Caco-2 (cell line): ENCODE measurements around the gene THAP4. TPM values are rescaled to one million over a fixed set of nuclear protein-coding genes. Genes with fewer than 3 reads are reported as not detected.

Source experiments
- BruUV-seq: library from RNA; stranded (reverse); fragments of 400-500 nt; replicated peaks from 2 replicates; lab custom pipeline; 2021; lab: Mats Ljungman, UMichigan
- CTCF ChIA-PET: fragments of 300-600 bp; sonication (Branson Sonifier 250); formaldehyde crosslinking; loops from one replicate; lab custom pipeline; 2022; ENCODE audit warnings: antibody characterized with exemption; lab: Charles Lee
- POLR2A ChIA-PET: fragments of 300-600 bp; sonication (Branson Sonifier 250); formaldehyde crosslinking; loops from one replicate; lab custom pipeline; 2022; ENCODE audit warnings: antibody characterized with exemption; lab: Charles Lee
- DNase-seq, 2 experiments: peaks; one replicate each; pipeline versions ENCODE4 v3.0.0 to v3.0.0-alpha.2; 2020 to 2022
- H3K27me3 ChIP-seq: replicated peaks from 2 replicates; pipeline ENCODE4 v1.6.0; 2011; ENCODE audit warnings: low read length; ENCODE audit not compliant: control insufficient read depth, insufficient read depth
- H3K36me3 ChIP-seq: 2 replicates; pipeline ENCODE4 v1.5.1; 2011; ENCODE audit warnings: low read length; ENCODE audit not compliant: control insufficient read depth, insufficient read depth
- H3K4me1 ChIP-seq: fragments of 250-450 bp; sonication (Bioruptor Pico); 2 replicates; pipeline ENCODE4 v1.5.1; 2020; ENCODE audit warnings: mild to moderate bottlenecking
- H3K4me3 ChIP-seq: 2 replicates; pipeline ENCODE4 v1.5.1; 2011; ENCODE audit warnings: low read depth, mild to moderate bottlenecking, control low read depth, low read length
- H3K9me3 ChIP-seq: fragments of 250-450 bp; sonication (Bioruptor Pico); 2 replicates; pipeline ENCODE4 v1.5.1; 2020; ENCODE audit warnings: mild to moderate bottlenecking, moderate library complexity
- H3K27ac Mint-ChIP-seq: one replicate; pipeline ENCODE4 v1.8.0; 2022; ENCODE audit warnings: mixed read lengths; ENCODE audit not compliant: unreplicated experiment
- H3K27me3 Mint-ChIP-seq: one replicate; pipeline ENCODE4 v1.8.0; 2022; ENCODE audit warnings: mixed read lengths; ENCODE audit not compliant: insufficient read depth, unreplicated experiment
- H3K36me3 Mint-ChIP-seq: one replicate; pipeline ENCODE4 v1.8.0; 2022; ENCODE audit warnings: mild to moderate bottlenecking, mixed read lengths; ENCODE audit not compliant: insufficient read depth, unreplicated experiment
- H3K4me1 Mint-ChIP-seq: one replicate; pipeline ENCODE4 v1.8.0; 2022; ENCODE audit warnings: low read depth, mixed read lengths; ENCODE audit not compliant: unreplicated experiment
- H3K4me3 Mint-ChIP-seq: one replicate; pipeline ENCODE4 v1.8.0; 2022; ENCODE audit warnings: mild to moderate bottlenecking, moderate library complexity, mixed read lengths; ENCODE audit not compliant: unreplicated experiment
- H3K9me3 Mint-ChIP-seq: one replicate; pipeline ENCODE4 v1.8.0; 2022; ENCODE audit warnings: mixed read lengths; ENCODE audit not compliant: unreplicated experiment
- intact Hi-C: fragments of 100-400 bp; cut with micrococcal nuclease; formaldehyde crosslinking; loops from one replicate; pipeline ENCODE4 v1.10.0; 2022; ENCODE audit not compliant: unreplicated experiment
- total RNA-seq: library from RNA; stranded (reverse); gene quantifications from 2 replicates; pipeline ENCODE4 v1.2.3, GENCODE V29; 2022
- TF ChIP-seq, protein P1 (sequence below), 2 experiments: fragments of 200-600 bp in 1 of 2; IDR thresholded peaks; 1 replicate in 1 of 2; 2 replicates in 1 of 2; pipeline versions ENCODE4 v1.5.1 to v1.8.0; 2011 to 2022; ENCODE audit warnings: antibody characterized with exemption in 1 of 2, control low read depth in 1 of 2, inconsistent platforms in 1 of 2, low read depth in 1 of 2, low read length in 1 of 2, mild to moderate bottlenecking in 1 of 2, moderate library complexity in 1 of 2; ENCODE audit not compliant: insufficient read depth in 1 of 2, severe bottlenecking in 1 of 2, unreplicated experiment in 1 of 2

Gene THAP4
- total RNA-seq, 1 experiment from 2014 or later: 37.2 TPM

DNA sequence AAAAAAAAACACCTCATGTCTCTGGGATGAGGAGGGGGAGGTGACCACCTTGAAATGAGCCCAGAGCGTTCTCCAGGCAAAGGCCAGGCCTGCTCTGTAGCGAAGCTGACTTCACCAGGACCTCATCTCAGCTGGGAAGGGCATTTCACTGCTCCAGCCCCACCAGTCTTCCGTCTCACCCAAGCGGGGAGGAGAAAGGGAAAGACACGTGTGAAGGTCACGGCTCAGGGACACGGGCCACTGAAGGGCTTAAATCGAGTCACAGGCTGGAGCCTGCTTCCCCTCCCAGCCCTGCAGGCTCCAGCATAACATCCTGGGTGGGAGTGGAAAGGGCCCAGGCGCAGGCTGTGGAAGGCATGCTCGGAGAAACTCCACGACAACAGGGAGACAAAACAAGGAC lies 18.1 kb downstream of the THAP4 start:
- ChIA-PET CTCF (no interaction called here), POLR2A (no interaction called here)
- H3K27me3 Mint-ChIP-seq: no peaks in the 10 kb centered on the region
- H3K4me1 Mint-ChIP-seq: no peaks in the 10 kb centered on the region
- TF ChIP-seq, protein P1, sequence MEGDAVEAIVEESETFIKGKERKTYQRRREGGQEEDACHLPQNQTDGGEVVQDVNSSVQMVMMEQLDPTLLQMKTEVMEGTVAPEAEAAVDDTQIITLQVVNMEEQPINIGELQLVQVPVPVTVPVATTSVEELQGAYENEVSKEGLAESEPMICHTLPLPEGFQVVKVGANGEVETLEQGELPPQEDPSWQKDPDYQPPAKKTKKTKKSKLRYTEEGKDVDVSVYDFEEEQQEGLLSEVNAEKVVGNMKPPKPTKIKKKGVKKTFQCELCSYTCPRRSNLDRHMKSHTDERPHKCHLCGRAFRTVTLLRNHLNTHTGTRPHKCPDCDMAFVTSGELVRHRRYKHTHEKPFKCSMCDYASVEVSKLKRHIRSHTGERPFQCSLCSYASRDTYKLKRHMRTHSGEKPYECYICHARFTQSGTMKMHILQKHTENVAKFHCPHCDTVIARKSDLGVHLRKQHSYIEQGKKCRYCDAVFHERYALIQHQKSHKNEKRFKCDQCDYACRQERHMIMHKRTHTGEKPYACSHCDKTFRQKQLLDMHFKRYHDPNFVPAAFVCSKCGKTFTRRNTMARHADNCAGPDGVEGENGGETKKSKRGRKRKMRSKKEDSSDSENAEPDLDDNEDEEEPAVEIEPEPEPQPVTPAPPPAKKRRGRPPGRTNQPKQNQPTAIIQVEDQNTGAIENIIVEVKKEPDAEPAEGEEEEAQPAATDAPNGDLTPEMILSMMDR (IDR thresholded peaks at IDR 0.05; ENCODE audit: insufficient read depth in 1 of 2, low read depth in 1 of 2, low read length in 1 of 2, severe bottlenecking in 1 of 2, unreplicated experiment in 1 of 2): no peak
- intact Hi-C loops: no loop called here
- H3K4me3 Mint-ChIP-seq: no peak overlapping the region
- no peaks in the 10 kb centered on the region for H3K36me3 ChIP-seq
- H3K4me1 ChIP-seq: no peaks in the 10 kb centered on the region
- no peaks in the 10 kb centered on the region for H3K9me3 ChIP-seq
- BruUV-seq: no TSS peak
- no peaks in the 10 kb centered on the region for H3K9me3 Mint-ChIP-seq
- peaks cover 33% of the 10 kb centered on the region for H3K36me3 Mint-ChIP-seq
- DNase-seq: no peak
- H3K4me3 ChIP-seq: no peak overlapping the region
- no peak overlapping the region for H3K27ac Mint-ChIP-seq
- H3K27me3 ChIP-seq: no peaks in the 10 kb centered on the region

DNA sequence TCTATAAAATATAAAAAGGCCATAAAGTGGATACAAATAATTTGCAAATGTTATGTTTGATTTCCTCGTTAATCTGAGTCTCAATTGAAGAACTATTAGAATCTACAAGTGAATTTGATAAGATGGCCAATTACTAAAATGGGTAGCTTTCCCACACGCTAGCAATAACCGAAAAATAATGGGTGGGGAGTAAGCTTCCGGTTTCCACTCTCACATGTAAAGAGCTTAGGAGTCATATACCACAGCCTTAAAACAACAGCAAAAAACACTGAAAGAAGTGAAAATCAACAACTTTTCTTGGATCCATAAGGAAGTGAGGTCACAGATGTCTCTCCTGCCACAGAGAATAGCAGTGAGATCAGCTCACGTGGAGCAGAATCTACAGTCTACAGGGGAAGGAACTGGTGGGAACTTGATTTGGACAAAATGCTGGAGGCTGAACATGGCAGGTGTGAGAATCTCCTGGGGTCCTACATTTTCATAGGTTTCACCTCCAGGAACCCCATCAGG lies 18.6 kb downstream of the THAP4 start:
- TF ChIP-seq, protein P1 (IDR thresholded peaks at IDR 0.05; ENCODE audit: insufficient read depth in 1 of 2, low read depth in 1 of 2, low read length in 1 of 2, severe bottlenecking in 1 of 2, unreplicated experiment in 1 of 2): no peak
- no peak overlapping the region for H3K27ac Mint-ChIP-seq
- H3K36me3 Mint-ChIP-seq: peaks cover 31% of the 10 kb centered on the region
- Histone ChIP-seq H3K9me3 (no peaks in the 10 kb centered on the region), H3K36me3 (no peaks in the 10 kb centered on the region), H3K27me3 (no peaks in the 10 kb centered on the region), H3K4me1 (no peaks in the 10 kb centered on the region), H3K4me3 (no peak overlapping the region)
- no peak overlapping the region for H3K4me3 Mint-ChIP-seq
- H3K9me3 Mint-ChIP-seq: no peaks in the 10 kb centered on the region
- no peak for DNase-seq
- no peaks in the 10 kb centered on the region for H3K4me1 Mint-ChIP-seq
- POLR2A ChIA-PET: no interaction called here
- CTCF ChIA-PET: no interaction called here
- intact Hi-C loops: no loop called here
- BruUV-seq: no TSS peak
- H3K27me3 Mint-ChIP-seq: no peaks in the 10 kb centered on the region

DNA sequence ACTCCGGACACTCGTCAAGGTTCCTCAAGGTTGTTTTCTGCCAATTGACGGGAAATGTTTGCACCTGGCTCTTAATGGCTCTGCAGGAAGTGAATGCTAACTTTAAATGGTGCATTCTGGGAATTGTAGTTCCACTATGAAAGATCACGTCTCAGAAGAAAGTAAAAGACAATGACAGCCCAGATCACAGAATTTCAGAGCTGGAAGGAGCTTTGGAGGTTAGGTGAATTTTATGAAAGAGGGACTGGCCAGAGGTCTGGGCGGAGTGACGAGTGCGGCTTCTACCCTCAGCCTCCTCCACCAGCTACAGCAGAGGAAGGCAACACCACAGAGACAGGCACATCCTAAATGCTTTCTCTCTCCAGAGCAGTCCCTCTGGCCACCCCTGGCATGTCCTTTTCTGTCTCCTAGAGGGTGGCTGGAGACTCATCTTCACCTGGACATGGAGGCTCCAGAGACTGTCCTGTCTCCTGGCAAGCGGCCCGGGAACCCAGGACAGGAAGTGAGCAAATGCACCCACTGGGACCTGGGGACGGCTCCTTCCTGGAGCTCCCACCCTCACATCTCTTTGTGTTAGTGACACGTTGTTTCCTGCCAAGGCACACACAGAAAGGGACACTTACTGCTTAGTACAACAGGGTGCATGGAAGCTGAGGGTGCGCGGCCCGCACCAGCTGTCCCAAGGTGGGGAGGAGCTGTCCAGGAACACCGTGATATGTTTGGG lies 19.4 kb downstream of the THAP4 start:
- Mint-ChIP-seq H3K27ac (no peak overlapping the region), H3K4me3 (no peak overlapping the region), H3K27me3 (no peaks in the 10 kb centered on the region), H3K36me3 (peaks cover 27% of the 10 kb centered on the region), H3K9me3 (no peaks in the 10 kb centered on the region), H3K4me1 (no peaks in the 10 kb centered on the region)
- no peaks in the 10 kb centered on the region for H3K27me3 ChIP-seq
- intact Hi-C loops: no loop called here
- H3K36me3 ChIP-seq: no peaks in the 10 kb centered on the region
- POLR2A ChIA-PET: interaction anchor here (0.6 kb wide), 1 partner anchor 85 kb away, joined by 3 read pairs; no protein-coding TSS in a partner anchor
- no peaks in the 10 kb centered on the region for H3K9me3 ChIP-seq
- no peak for DNase-seq
- no peaks in the 10 kb centered on the region for H3K4me1 ChIP-seq
- CTCF ChIA-PET: no interaction called here
- no peak overlapping the region for H3K4me3 ChIP-seq
- no TSS peak for BruUV-seq
- TF ChIP-seq, protein P1 (IDR thresholded peaks at IDR 0.05; ENCODE audit: insufficient read depth in 1 of 2, low read depth in 1 of 2, low read length in 1 of 2, severe bottlenecking in 1 of 2, unreplicated experiment in 1 of 2): no peak
